ENCODE measurements around the gene SEMA4D.

- TF ChIP-seq CTCF (IDR thresholded peaks at IDR 0.05 in 4 of 5, conservative IDR thresholded peaks at IDR 0.05 in 1 of 5) (no peak), POLR2A (IDR thresholded peaks at IDR 0.05) (no peak)
Measured at GRCh38 chr9:89474939-89475338, 23.0 kb downstream of the SEMA4D start.

All from gastrocnemius medialis (tissue), 4 donors.